BLaER1 (cell line): ENCODE results near the gene IFNAR1.
A peak's percentile ranks its signal among the peaks of the same experiment; 100 is the strongest.
"Not testable (repeated sequence)": the region's sequence is repeated elsewhere in the genome, so short reads cannot be mapped to it uniquely, and the experiment has no call there.

Source experiments
- H3K27ac ChIP-seq: shearing (Covaris generic); formaldehyde crosslinking; 2 replicates; pipeline ENCODE4 v1.8.1; 2022
- H3K27me3 ChIP-seq: shearing (Covaris generic); formaldehyde crosslinking; 2 replicates; pipeline ENCODE4 v1.8.1; 2022
- H3K36me3 ChIP-seq: shearing (Covaris generic); formaldehyde crosslinking; 2 replicates; pipeline ENCODE4 v1.8.1; 2022
- H3K4me1 ChIP-seq: shearing (Covaris generic); formaldehyde crosslinking; 2 replicates; pipeline ENCODE4 v1.8.1; 2022
- H3K4me2 ChIP-seq: shearing (Covaris generic); formaldehyde crosslinking; 2 replicates; pipeline ENCODE4 v1.8.1; 2022
- H3K4me3 ChIP-seq: shearing (Covaris generic); formaldehyde crosslinking; 2 replicates; pipeline ENCODE4 v1.8.1; 2022
- H3K9ac ChIP-seq: shearing (Covaris generic); formaldehyde crosslinking; 2 replicates; pipeline ENCODE4 v1.8.1; 2022
- H3K9me3 ChIP-seq: shearing (Covaris generic); formaldehyde crosslinking; 2 replicates; pipeline ENCODE4 v1.8.1; 2022
- H4K20me1 ChIP-seq: shearing (Covaris generic); formaldehyde crosslinking; 2 replicates; pipeline ENCODE4 v1.8.1; 2022
- Cebpa-rat ChIP-seq: shearing (Covaris generic); IDR thresholded peaks from 2 replicates; pipeline ENCODE4 v1.8.1; 2022

The IFNAR1 gene

DNA sequence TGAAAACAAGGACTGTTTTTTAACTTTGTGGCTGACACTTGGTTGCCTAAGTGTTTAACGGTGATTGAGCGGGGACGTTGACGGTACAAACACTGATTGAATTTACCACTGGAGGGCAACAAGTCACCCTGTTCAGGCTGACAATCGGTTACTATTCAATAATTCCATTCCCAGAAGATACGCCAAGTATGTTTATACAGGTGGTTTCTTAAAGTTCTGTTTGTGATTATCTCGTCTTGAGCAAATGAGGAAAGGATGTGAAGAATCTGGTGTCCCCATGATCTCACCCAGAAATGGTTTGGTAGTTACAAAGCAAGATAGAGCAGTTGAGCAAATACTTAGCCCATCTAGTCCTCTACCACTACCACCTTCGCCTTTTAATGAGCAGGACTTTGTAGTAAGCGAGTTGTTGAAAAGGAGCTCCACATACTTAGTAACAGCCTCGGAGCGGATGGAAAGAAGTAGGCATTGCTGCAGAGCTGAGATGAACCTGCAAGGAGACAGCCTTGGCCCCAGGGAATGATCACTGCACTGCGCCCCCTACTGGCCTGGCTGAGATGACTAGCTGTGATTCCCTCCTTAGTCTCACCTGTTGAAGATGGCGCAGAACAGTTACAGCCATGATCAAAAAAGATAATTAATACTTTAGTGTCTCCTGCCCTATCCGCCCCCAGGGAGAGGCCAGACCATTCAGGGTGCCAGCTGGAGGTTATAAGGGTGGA is 36.3 kb downstream of the IFNAR1 start:
- H3K4me1 ChIP-seq = peaks cover 27% of the 10 kb centered on the region
- peak overlapping the region; percentile 58 for H3K4me3 ChIP-seq
- peak overlapping the region; percentile 87 for H3K4me2 ChIP-seq
- H3K27ac ChIP-seq = no peak overlapping the region
- H3K9me3 ChIP-seq = peaks cover 3% of the 10 kb centered on the region
- TF ChIP-seq Cebpa-rat = no peak
- H3K27me3 ChIP-seq = no peaks in the 10 kb centered on the region
- H3K36me3 ChIP-seq = peaks cover 21% of the 10 kb centered on the region
- no peaks in the 10 kb centered on the region for H4K20me1 ChIP-seq
- H3K9ac ChIP-seq = no peak overlapping the region

DNA sequence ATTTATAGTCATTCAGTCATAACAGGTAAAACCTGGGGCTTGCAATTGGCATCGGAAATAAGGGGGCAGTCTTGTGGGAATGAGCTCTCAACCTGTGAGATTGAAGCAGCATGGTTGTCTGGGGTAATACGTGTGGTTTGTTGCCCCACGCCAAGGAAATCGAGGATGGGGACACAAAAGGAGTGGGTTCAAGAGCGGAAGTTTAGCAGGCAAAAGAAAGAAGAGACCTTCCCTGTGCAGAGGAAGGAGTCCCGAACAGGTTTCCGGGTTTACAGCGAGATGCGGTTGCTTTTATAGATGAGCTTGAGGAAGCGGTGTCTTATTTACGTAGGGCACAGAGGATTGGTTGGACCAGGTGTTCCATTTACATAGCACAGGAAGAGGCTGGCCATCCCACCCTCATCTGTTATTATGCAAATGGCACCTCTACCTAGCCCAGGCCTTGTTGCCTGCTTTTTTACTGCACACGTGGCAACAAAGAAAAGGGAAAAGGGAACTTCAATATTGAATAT is 37.3 kb downstream of the IFNAR1 start:
- peak overlapping the region; percentile 54 for H3K9ac ChIP-seq
- H3K27me3 ChIP-seq = no peaks in the 10 kb centered on the region
- H3K36me3 ChIP-seq = peaks cover 10% of the 10 kb centered on the region
- peak overlapping the region; percentile 54; the same call in 1 of the 2 replicates for H3K27ac ChIP-seq
- TF ChIP-seq Cebpa-rat = no peak
- no peaks in the 10 kb centered on the region for H4K20me1 ChIP-seq
- peaks cover 14% of the 10 kb centered on the region for H3K9me3 ChIP-seq
- peaks cover 27% of the 10 kb centered on the region for H3K4me1 ChIP-seq
- peak overlapping the region; percentile 58 for H3K4me3 ChIP-seq
- peak overlapping the region; percentile 87 for H3K4me2 ChIP-seq

DNA sequence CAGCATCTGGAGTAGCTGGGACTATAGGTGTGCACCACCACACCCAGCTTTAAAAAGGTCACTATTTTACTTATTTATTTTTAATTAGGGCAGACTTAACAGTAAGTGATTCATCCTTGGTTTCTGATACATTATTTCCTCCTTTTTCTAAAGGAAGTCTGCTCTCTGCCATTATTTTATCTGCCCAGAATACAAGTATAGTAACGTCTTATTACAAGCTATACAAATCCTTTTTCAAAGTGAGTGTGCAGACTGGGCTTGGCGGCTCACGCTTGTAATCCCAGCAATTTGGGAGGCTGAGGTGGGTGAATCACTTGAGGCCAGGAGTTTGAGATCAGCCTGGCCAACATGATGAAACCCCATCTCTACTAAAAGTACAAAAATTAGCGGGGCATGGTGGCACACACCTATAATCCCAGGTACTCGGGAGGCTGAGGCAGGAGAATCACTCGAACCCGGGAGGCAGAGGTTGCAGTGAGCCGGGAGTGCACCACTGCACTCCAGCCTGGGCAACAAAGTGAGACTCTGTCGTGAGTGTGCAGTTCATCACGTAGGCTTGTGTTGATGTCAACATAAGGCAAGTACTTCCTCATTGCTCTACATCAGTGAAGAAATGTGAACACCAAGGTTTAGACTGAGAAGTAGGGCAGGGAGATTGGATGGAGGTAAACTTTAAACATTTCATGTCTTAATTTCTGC is 39.3 kb downstream of the IFNAR1 start:
- Histone ChIP-seq H3K4me1 (peaks cover 27% of the 10 kb centered on the region), H3K9me3 (peaks cover 34% of the 10 kb centered on the region)
- H3K4me3 ChIP-seq, H3K27ac ChIP-seq, H3K4me2 ChIP-seq, H3K36me3 ChIP-seq, H3K9ac ChIP-seq, H3K27me3 ChIP-seq, H4K20me1 ChIP-seq: not testable (repeated sequence)

DNA sequence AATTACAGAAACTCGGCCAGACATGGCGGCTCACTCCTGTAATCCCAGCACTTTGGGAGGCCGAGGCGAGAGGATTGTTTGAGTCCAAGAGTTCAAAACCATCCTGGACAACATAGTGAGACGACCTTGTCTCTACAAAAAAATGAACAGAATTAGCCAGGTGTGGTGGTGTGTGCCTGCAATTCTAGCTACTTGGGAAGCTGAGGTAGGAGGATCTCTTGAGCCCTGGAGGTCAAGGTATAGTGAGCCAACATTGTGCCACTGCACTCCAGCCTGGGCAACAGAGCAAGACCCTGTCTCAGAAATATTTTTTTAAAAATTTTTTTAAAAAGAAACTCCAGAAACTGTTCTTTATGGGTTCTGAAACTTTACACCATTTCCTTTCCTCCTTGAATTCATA is 40.1 kb downstream of the IFNAR1 start:
- Histone ChIP-seq H3K4me3 (no peak overlapping the region), H3K9me3 (peaks cover 35% of the 10 kb centered on the region), H3K4me2 (no peak overlapping the region)

DNA sequence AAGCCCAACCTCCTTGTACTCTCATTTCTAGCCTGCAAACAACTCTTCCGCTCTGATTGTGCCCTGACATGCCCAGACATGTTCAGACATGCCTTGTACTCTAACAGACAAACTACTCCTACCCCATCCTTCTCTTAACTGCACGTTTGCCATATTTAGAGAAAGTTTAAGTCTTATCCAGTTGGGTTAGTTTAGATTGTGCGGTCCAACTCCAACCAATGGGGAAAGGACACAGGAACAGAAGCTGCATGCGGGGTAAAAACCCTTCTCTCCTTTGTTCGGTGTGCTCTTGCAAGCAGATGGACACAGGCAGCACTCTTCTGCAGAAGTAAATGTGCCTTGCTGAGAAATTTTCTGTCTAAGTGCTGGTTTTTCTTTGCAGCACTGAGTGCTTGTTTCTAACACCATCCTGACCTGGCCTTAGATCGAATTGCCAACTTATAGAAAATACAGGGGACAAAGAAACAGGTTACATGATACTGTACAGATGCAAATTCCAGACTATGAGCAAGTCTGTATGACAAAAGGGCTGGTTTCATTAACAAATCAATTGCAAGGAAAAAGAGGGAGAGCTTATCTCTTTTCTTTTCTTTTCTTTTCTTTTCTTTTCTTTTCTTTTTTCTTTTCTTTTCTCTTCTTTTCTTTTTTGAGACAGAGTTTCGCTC is 42.7 kb downstream of the IFNAR1 start:
- Histone ChIP-seq H3K9me3 (peaks cover 43% of the 10 kb centered on the region), H3K9ac (no peak overlapping the region)

More for the DNA sequence above, 40.1 kb downstream of the IFNAR1 start:
- TF ChIP-seq Cebpa-rat = no peak
- Histone ChIP-seq H3K9ac (no peak overlapping the region), H3K4me1 (peaks cover 27% of the 10 kb centered on the region), H3K27ac (no peak overlapping the region), H4K20me1 (no peaks in the 10 kb centered on the region), H3K27me3 (no peaks in the 10 kb centered on the region), H3K36me3 (no peaks in the 10 kb centered on the region)

DNA sequence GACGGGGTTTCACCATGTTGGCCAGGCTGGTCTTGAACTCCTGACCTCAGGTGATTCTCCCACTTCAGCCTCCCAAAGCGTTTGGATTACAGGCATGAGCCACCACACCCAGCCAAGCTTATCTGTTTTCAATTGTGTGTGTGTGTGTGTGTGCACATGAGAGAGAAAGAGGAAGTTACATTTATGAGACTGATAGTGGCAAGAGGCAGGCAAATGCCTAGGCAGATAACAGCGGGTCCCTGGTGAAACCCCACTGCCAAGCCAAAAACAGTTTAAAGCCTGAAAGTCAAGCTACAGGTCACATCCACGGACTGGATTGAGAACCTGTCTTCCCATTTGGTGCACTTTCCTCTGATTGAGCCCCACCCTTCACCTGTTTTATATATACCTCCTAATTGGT is 43.4 kb downstream of the IFNAR1 start:
- peaks cover 43% of the 10 kb centered on the region for H3K9me3 ChIP-seq
- no peak for TF ChIP-seq Cebpa-rat
- H3K27ac ChIP-seq = no peak overlapping the region
- H3K36me3 ChIP-seq = no peaks in the 10 kb centered on the region
- no peak overlapping the region for H3K4me2 ChIP-seq
- H3K4me3 ChIP-seq = no peak overlapping the region
- H4K20me1 ChIP-seq = no peaks in the 10 kb centered on the region
- peaks cover under 1% of the 10 kb centered on the region; the same call in 1 of the 2 replicates for H3K4me1 ChIP-seq
- no peak overlapping the region for H3K9ac ChIP-seq
- H3K27me3 ChIP-seq = no peaks in the 10 kb centered on the region

More for the DNA sequence above, 42.7 kb downstream of the IFNAR1 start:
- H3K27ac ChIP-seq = no peak overlapping the region
- no peak overlapping the region for H3K4me2 ChIP-seq
- no peak for TF ChIP-seq Cebpa-rat
- H3K4me1 ChIP-seq = peaks cover 2% of the 10 kb centered on the region
- no peaks in the 10 kb centered on the region for H3K27me3 ChIP-seq
- H3K4me3 ChIP-seq = 0 out of 2 replicates have a peak overlapping the region, but pooled peaks have one; percentile 19
- H4K20me1 ChIP-seq = no peaks in the 10 kb centered on the region
- no peaks in the 10 kb centered on the region for H3K36me3 ChIP-seq

DNA sequence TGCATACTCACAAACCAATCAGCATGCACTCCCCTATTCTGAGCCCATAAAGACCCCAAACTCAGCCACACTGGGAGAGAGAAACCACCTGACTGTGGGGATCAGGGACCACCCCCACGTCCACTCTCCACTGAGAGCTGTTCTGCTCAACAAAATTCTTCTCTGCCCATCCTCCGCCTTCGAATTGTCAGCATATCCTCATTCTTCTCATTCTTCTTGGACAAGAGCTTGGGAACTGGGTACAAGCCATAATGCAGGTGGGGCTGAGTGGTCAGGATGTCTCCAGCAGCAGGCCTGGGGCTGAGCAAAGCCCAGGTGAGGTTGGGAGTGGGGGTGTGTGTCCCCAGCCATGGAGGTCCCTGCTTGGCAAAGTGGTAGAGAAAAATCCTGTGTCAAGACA is 43.8 kb downstream of the IFNAR1 start:
- H3K9me3 ChIP-seq = peaks cover 43% of the 10 kb centered on the region
- no peak overlapping the region for H3K27ac ChIP-seq

DNA sequence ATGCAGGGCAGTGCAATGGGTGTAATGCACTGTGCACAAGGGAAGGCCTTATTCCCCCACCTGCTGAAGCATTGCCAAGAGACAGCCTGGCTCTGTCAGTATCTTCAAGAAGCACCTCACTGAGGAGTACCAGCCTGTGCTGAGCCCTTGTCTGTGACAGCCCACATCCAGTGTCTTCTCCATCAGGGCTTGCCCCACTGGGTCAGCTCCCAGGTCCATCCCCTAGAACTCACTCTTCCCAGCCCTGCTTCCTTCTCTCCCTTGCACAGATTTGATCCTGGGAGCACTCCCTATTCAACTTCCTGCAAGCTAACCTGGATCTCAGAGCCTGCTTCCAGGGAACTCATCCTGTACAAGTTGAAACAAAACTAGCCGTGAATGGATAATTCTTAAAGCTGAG is 44.8 kb downstream of the IFNAR1 start:
- no peak overlapping the region for H3K9ac ChIP-seq
- no peak overlapping the region for H3K4me3 ChIP-seq
- H3K4me1 ChIP-seq = peaks cover 15% of the 10 kb centered on the region
- H3K27me3 ChIP-seq = no peaks in the 10 kb centered on the region
- TF ChIP-seq Cebpa-rat = no peak
- H3K27ac ChIP-seq = no peak overlapping the region
- H3K9me3 ChIP-seq = peaks cover 43% of the 10 kb centered on the region
- no peak overlapping the region for H3K4me2 ChIP-seq
- H4K20me1 ChIP-seq = no peaks in the 10 kb centered on the region
- H3K36me3 ChIP-seq = no peaks in the 10 kb centered on the region

More for the DNA sequence above, 43.8 kb downstream of the IFNAR1 start:
- Histone ChIP-seq H3K4me2 (no peak overlapping the region), H3K9ac (no peak overlapping the region), H3K36me3 (no peaks in the 10 kb centered on the region), H3K27me3 (no peaks in the 10 kb centered on the region), H3K4me3 (no peak overlapping the region), H4K20me1 (no peaks in the 10 kb centered on the region), H3K4me1 (peaks cover 5% of the 10 kb centered on the region)
- TF ChIP-seq Cebpa-rat = no peak

DNA sequence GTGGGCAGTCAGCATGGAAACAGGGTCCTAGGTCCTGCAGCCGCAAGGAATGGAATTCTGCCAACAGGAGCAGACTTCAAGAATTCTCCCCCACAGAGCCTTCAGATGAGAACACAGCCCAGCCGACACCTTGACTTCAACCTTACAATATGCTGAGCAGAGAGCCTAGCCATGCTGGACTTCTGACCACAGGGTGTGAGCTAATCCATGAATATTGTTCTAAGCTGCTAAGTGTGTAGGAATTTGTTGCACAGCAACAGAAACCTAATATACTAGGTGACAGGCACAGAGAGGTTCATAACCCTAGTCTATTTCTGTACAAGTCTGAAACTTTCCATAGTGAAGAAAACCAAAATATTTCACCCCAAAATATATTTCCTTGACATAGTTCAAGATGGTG is 45.5 kb downstream of the IFNAR1 start:
- H3K4me1 ChIP-seq = peaks cover 22% of the 10 kb centered on the region
- H3K27ac ChIP-seq = no peak overlapping the region
- no peak overlapping the region for H3K4me2 ChIP-seq
- no peak overlapping the region for H3K9ac ChIP-seq
- H4K20me1 ChIP-seq = no peaks in the 10 kb centered on the region
- no peaks in the 10 kb centered on the region for H3K36me3 ChIP-seq
- no peak for TF ChIP-seq Cebpa-rat
- H3K4me3 ChIP-seq = no peak overlapping the region
- no peaks in the 10 kb centered on the region for H3K27me3 ChIP-seq
- peaks cover 43% of the 10 kb centered on the region for H3K9me3 ChIP-seq

DNA sequence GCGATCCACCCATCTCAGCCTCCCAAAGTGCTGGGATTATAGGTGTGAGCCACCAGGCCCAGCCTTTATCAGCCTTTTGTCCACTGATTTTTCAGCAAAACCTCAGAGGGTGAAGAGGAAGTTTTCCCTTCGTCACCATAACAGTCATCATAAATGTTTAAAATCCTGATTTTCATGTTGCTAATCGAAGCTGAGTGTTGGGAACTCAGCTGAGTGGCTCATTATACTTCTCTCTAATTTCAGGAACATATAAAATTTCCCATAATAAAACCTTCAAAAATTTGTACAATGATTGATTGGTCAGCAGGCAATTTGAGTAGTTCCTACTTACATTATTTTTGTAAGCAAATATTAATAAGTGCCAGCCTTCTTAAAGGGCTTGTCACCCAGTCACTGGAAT is 46.6 kb downstream of the IFNAR1 start:
- peaks cover 37% of the 10 kb centered on the region for H3K9me3 ChIP-seq
- H3K4me2 ChIP-seq = no peak overlapping the region
- H3K4me3 ChIP-seq = no peak overlapping the region

More for the DNA sequence above, 46.6 kb downstream of the IFNAR1 start:
- Histone ChIP-seq H3K4me1 (peaks cover 27% of the 10 kb centered on the region), H3K27me3 (no peaks in the 10 kb centered on the region), H3K27ac (no peak overlapping the region), H3K36me3 (no peaks in the 10 kb centered on the region), H4K20me1 (no peaks in the 10 kb centered on the region), H3K9ac (no peak overlapping the region)
- no peak for TF ChIP-seq Cebpa-rat
